ENCODE results near the gene OTOP1. TPM values are rescaled to one million over a fixed set of nuclear protein-coding genes. Genes with fewer than 3 reads are reported as not detected.
"Not testable (repeated sequence)": the region's sequence is repeated elsewhere in the genome, so short reads cannot be mapped to it uniquely, and the experiment has no call there.

OTOP1 gene
- total RNA-seq, 3 donors from 2014 or later (not counting 1 experiment from before 2014, with no cell fraction given), result not detected

GRCh38 chr4:4225915-4226605, 669 bp downstream of the OTOP1 start:
- H3K27ac Mint-ChIP-seq, result no peak overlapping the region
- no peak for DNase-seq
- TF ChIP-seq CTCF (IDR thresholded peaks at IDR 0.05), result no peak
- H3K4me3 ChIP-seq (ENCODE audit: low read length), result no peak overlapping the region
- H3K27me3 Mint-ChIP-seq (ENCODE audit: low read depth in 2 of 2), result peaks cover 46 to 71% of the 10 kb centered on the region in 2 donors
- no peak for ATAC-seq
- peaks cover 0 to 12% of the 10 kb centered on the region in 2 donors for H3K4me1 Mint-ChIP-seq
- H3K27me3 ChIP-seq (ENCODE audit: control insufficient read depth, insufficient read depth, low read length), result peaks cover 11% of the 10 kb centered on the region
- no peaks in the 10 kb centered on the region for H3K4me1 ChIP-seq (ENCODE audit: control insufficient read depth, insufficient read depth, low read length)
- H3K36me3 ChIP-seq (ENCODE audit: control insufficient read depth, insufficient read depth, low read length), result no peaks in the 10 kb centered on the region
- no peak overlapping the region for H3K4me3 Mint-ChIP-seq
- no peaks in the 10 kb centered on the region for H3K9me3 Mint-ChIP-seq
- H3K9me3 ChIP-seq (ENCODE audit: control insufficient read depth, insufficient read depth, low read length), result no peaks in the 10 kb centered on the region
- intact Hi-C loops (cut with micrococcal nuclease), result no loop called here
- H3K27ac ChIP-seq (ENCODE audit: low read length), result no peak overlapping the region
- WGBS (ENCODE audit: insufficient coverage), result 21% methylated on average over 41 of the region's 41 CpGs
- no peaks in the 10 kb centered on the region for H3K36me3 Mint-ChIP-seq

- no peaks in the 10 kb centered on the region for H3K4me1 ChIP-seq (ENCODE audit: control insufficient read depth, insufficient read depth, low read length)
- no peak overlapping the region for H3K4me3 Mint-ChIP-seq
- H3K36me3 Mint-ChIP-seq, result no peaks in the 10 kb centered on the region
- no peaks in the 10 kb centered on the region for H3K9me3 Mint-ChIP-seq
- intact Hi-C loops (cut with micrococcal nuclease), result no loop called here
- no peak overlapping the region for H3K27ac Mint-ChIP-seq
- H3K4me3 ChIP-seq (ENCODE audit: low read length), result no peak overlapping the region
- no peaks in the 10 kb centered on the region for H3K36me3 ChIP-seq (ENCODE audit: control insufficient read depth, insufficient read depth, low read length)
- H3K9me3 ChIP-seq (ENCODE audit: control insufficient read depth, insufficient read depth, low read length), result no peaks in the 10 kb centered on the region
- 81% methylated on average over 3 of the region's 5 CpGs for WGBS (ENCODE audit: insufficient coverage)
- ATAC-seq, result no peak
- TF ChIP-seq CTCF (IDR thresholded peaks at IDR 0.05), result no peak
- no peaks in the 10 kb centered on the region for H3K27me3 ChIP-seq (ENCODE audit: control insufficient read depth, insufficient read depth, low read length)
- H3K27ac ChIP-seq (ENCODE audit: low read length), result no peak overlapping the region
- no peak for DNase-seq
- no peaks in the 10 kb centered on the region for H3K4me1 Mint-ChIP-seq
- peaks cover 7 to 16% of the 10 kb centered on the region in 2 donors for H3K27me3 Mint-ChIP-seq (ENCODE audit: low read depth in 2 of 2)
Observed at GRCh38 chr4:4217113-4217512, 9.6 kb downstream of the OTOP1 start.

- Histone ChIP-seq H3K27ac (ENCODE audit: low read length) (no peak overlapping the region), H3K27me3 (ENCODE audit: control insufficient read depth, insufficient read depth, low read length) (no peaks in the 10 kb centered on the region), H3K4me3 (ENCODE audit: low read length) (no peak overlapping the region), H3K4me1 (ENCODE audit: control insufficient read depth, insufficient read depth, low read length) (no peaks in the 10 kb centered on the region), H3K36me3 (ENCODE audit: control insufficient read depth, insufficient read depth, low read length) (no peaks in the 10 kb centered on the region), H3K9me3 (ENCODE audit: control insufficient read depth, insufficient read depth, low read length) (no peaks in the 10 kb centered on the region)
- no peak for ATAC-seq
- 69% methylated on average over 7 of the region's 7 CpGs for WGBS (ENCODE audit: insufficient coverage)
- Mint-ChIP-seq H3K9me3 (no peaks in the 10 kb centered on the region), H3K27me3 (ENCODE audit: low read depth in 2 of 2) (peaks cover 2 to 12% of the 10 kb centered on the region in 2 donors), H3K4me3 (no peak overlapping the region), H3K27ac (no peak overlapping the region), H3K4me1 (no peaks in the 10 kb centered on the region), H3K36me3 (no peaks in the 10 kb centered on the region)
- intact Hi-C loops (cut with micrococcal nuclease), result no loop called here
- no peak for DNase-seq
- TF ChIP-seq CTCF (IDR thresholded peaks at IDR 0.05), result no peak
Observed at GRCh38 chr4:4216648-4217047, 10.1 kb downstream of the OTOP1 start.

- ATAC-seq, result not testable (repeated sequence)
Observed at GRCh38 chr4:4213674-4214073, 13.1 kb downstream of the OTOP1 start.

More at GRCh38 chr4:4213674-4214073, 13.1 kb downstream of the OTOP1 start:
- H3K4me3 Mint-ChIP-seq; H3K4me1 ChIP-seq (ENCODE audit: control insufficient read depth, insufficient read depth, low read length); H3K36me3 ChIP-seq (ENCODE audit: control insufficient read depth, insufficient read depth, low read length); H3K4me1 Mint-ChIP-seq; H3K27ac ChIP-seq (ENCODE audit: low read length); H3K4me3 ChIP-seq (ENCODE audit: low read length); H3K9me3 Mint-ChIP-seq; H3K27me3 ChIP-seq (ENCODE audit: control insufficient read depth, insufficient read depth, low read length); intact Hi-C loops (cut with micrococcal nuclease); H3K9me3 ChIP-seq (ENCODE audit: control insufficient read depth, insufficient read depth, low read length); H3K36me3 Mint-ChIP-seq; DNase-seq; H3K27ac Mint-ChIP-seq: not testable (repeated sequence)
- WGBS (ENCODE audit: insufficient coverage), result 74% methylated on average over 2 of the region's 4 CpGs
- H3K27me3 Mint-ChIP-seq (ENCODE audit: low read depth in 2 of 2), result peaks cover 16 to 25% of the 10 kb centered on the region in 2 donors
